G401 (cell line): ENCODE data around the gene CCN6. TPM values are rescaled to one million over a fixed set of nuclear protein-coding genes. Genes with fewer than 3 reads are reported as not detected.

Source experiments
- DNase-seq: peaks from one replicate; pipeline ENCODE4 v3.0.0-alpha.2; 2015; ENCODE audit warnings: low spot score
- in situ Hi-C: cut with HindIII; loops from 2 replicates; pipeline ENCODE4 v1.10.0; 2016; ENCODE audit warnings: low sequenced_read_pairs, mixed read lengths
- total RNA-seq: library from RNA; depleted of rRNA; stranded (reverse); fragments of >200 nt; shearing (Covaris generic); gene quantifications from 2 replicates; pipeline ENCODE4 v1.2.3, GENCODE V29; 2014; rRNA removed

Gene CCN6
- not detected in 2 replicates for total RNA-seq

DNA sequence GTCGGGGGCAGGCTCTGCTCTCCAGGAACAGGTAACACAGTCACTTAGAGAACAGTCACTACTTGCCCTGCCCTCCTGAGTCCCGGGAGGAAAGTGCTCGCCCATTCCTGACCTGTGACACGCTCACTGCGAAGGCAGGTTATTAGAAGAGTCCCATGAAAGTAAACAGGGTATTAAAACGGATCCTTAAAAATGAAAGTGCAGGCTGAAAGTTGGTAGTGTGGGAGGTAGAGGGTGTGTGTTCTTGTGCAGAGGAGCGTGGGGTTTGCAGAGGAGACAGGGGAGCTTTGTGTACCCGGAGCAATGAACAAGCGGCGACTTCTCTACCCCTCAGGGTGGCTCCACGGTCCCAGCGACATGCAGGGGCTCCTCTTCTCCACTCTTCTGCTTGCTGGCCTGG, at the start of gene CCN6:
Gene CCN6 (plus strand): TSS at position 104 of the 400 bp plus-strand sequence. CDS start 254 bp downstream, at position 358.
- in situ Hi-C loops = no loop called here
- DNase-seq = no peak

GRCh38 chr6:112004201-112005012, 49.5 kb upstream of the CCN6 start:
- in situ Hi-C loops = no loop called here
- DNase-seq = no peak

- in situ Hi-C loops = no loop called here
These were observed 48.9 kb upstream of the CCN6 start for GRCh38 chr6:112005013-112005371.

GRCh38 chr6:112007254-112007653, 46.6 kb upstream of the CCN6 start:
- in situ Hi-C loops = no loop called here
- DNase-seq = no peak

More at GRCh38 chr6:112005013-112005371, 48.9 kb upstream of the CCN6 start:
- DNase-seq = no peak

DNA sequence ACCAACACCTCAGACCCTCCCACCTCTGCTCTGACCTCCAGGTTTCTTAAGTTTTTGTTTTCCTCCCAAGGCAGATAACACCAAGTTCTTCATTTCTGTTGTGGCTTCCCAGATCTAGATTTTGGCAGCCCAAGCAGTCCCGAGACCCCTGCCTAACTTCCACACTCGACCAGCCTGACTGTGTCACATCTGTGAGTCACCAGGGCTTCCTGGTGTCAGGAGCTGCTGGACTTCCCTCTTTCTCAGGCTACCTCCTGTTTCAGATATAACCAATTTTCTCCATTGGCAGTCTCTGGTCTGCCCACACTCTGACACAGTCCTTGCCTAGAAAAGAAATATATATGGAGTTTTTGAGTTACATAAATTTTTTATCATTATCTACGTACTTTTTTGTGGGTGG, 46.1 kb upstream of the CCN6 start:
- no peak for DNase-seq
- in situ Hi-C loops = no loop called here

- no peak for DNase-seq
- in situ Hi-C loops = no loop called here
These were observed 45.4 kb upstream of the CCN6 start for GRCh38 chr6:112008482-112008881.

- no peak for DNase-seq
- in situ Hi-C loops = no loop called here
These were observed 43.6 kb upstream of the CCN6 start for GRCh38 chr6:112010328-112010727.

- in situ Hi-C loops = no loop called here
- no peak for DNase-seq
These were observed 40.9 kb upstream of the CCN6 start for GRCh38 chr6:112013051-112013450.

GRCh38 chr6:112014483-112014882, 39.4 kb upstream of the CCN6 start:
- in situ Hi-C loops = no loop called here
- no peak for DNase-seq

DNA sequence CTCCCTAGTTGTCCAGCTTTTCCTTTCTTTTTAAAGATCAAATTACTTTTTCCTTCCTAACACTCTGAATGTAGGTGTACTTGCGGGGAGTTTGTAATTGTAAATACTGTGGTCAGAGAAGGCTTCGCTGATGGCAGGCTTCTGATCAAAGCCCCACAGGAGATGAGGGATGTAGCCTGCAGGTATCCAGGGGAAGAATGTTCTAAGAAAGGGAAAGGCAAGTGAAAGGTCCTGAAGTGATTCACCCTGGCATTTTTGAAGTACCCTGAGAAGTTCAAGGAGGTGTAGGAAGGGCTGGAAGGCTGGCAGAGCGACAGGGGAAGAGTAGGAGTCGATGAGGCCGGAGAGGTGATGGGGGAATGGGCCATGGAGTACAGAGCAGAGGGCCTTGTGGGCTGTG, 38.2 kb upstream of the CCN6 start:
- in situ Hi-C loops = no loop called here
- no peak for DNase-seq

GRCh38 chr6:112016320-112016719, 37.6 kb upstream of the CCN6 start:
- DNase-seq = no peak
- in situ Hi-C loops = no loop called here

GRCh38 chr6:112017169-112017568, 36.7 kb upstream of the CCN6 start:
- DNase-seq = no peak
- in situ Hi-C loops = no loop called here

GRCh38 chr6:112017760-112018537, 36.0 kb upstream of the CCN6 start:
- DNase-seq = no peak
- in situ Hi-C loops = no loop called here

DNA sequence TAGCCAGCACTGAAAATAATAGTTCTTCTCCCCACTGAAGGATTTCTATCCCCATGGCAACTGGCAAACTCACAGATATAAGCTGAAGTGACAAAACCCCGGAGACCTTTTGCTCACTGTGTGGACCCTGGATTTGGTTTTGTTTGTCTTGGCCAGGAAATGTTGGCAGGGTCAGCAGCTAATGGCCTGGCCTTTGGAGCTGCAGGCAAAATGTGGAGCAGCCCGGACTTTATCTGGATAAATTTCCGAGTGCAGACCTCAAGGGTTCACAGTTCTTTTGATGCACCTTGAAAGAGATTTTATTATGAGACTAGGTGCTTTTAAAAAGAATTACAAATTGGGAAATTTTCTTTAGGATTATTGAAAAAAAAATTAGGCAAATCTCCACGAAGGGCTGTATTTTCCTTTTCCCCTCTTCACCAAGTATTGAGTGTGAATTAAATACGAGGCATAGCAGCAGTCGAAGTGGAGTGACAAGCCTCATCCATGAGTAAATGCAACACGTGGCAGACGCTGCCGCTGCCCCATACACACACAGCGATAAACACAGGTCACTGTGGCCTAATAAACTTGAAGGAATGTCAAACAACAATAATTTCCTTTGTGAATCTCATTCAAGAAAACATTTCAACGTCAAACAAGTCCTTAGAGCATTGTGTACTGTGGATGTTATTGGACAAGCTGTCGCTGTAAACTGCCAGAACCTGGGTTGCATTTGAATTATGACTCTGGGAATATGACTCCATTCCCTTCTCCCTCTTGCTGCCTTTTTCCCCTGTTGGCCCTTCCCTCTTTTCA, 35.1 kb upstream of the CCN6 start:
- in situ Hi-C loops = no loop called here
- peak; percentile 24 for DNase-seq

GRCh38 chr6:112019589-112019988, 34.3 kb upstream of the CCN6 start:
- no peak for DNase-seq
- in situ Hi-C loops = no loop called here

GRCh38 chr6:112021691-112022310, 32.1 kb upstream of the CCN6 start:
- in situ Hi-C loops = no loop called here
- no peak for DNase-seq

- DNase-seq = no peak
- in situ Hi-C loops = no loop called here
These were observed 31.2 kb upstream of the CCN6 start for GRCh38 chr6:112022749-112023148.

DNA sequence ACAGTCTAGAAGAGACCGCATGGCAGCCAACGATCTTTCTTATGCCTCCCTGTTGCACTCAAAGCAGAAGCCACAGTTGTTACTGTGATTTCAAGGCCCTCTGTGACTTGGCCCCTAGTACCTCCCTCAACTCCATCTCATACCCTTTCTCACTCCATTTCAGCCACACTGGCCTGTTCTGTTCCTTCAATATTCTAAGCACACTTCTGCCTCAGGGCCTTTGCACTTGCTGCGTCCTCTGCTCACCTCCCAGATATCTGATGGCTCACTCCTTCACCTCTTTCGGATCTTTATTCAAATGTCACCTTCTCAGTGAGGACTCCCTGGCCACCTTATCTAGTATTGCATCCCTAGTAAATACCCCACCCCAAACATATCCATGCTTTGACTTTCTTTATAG, 29.4 kb upstream of the CCN6 start:
- in situ Hi-C loops = no loop called here
- DNase-seq = no peak

DNA sequence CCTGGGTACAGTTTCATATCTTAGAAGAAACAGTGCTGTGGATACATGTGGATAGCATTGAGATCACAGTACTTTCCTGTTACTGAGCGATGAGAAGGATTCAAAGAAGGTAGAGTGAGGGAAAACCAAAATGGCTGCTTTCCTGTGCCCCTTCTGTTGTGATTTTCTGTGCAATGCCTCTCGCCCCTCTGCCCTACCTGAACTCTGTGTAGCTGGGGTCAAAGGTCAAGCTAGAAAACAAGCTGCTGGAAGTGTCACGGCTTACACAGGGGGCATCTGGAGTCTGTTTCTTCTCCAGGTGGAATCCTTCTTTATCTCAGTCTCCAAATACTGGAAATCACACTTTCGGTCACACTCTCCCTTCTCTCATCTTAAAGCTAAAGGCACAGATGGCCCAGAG, 27.0 kb upstream of the CCN6 start:
- DNase-seq = no peak
- in situ Hi-C loops = no loop called here
